H9 (cell line): ENCODE measurements around the gene IDE. TPM values are rescaled to one million over a fixed set of nuclear protein-coding genes. Genes with fewer than 3 reads are reported as not detected.

Experiments used
- DNase-seq: peaks from one replicate; pipeline ENCODE4 v3.0.0-alpha.2; 2017
- H2AFZ ChIP-seq: one replicate; pipeline ENCODE4 v1.6.1; 2013; ENCODE audit warnings: mild to moderate bottlenecking, low read length, control low read depth, moderate library complexity
- H2AK5ac ChIP-seq: 2 replicates; pipeline ENCODE4 v1.6.1; 2013; ENCODE audit warnings: low read length, control low read depth, mixed read lengths; ENCODE audit not compliant: insufficient read length
- H2BK120ac ChIP-seq: one replicate; pipeline ENCODE4 v1.6.1; 2013; ENCODE audit warnings: low read depth, mild to moderate bottlenecking, low read length, control low read depth, inconsistent platforms; ENCODE audit not compliant: poor library complexity, severe bottlenecking
- H2BK12ac ChIP-seq: 2 replicates; pipeline ENCODE4 v1.6.1; 2013; ENCODE audit warnings: low read length, control low read depth, mixed read lengths, low read depth; ENCODE audit not compliant: insufficient read length
- H2BK15ac ChIP-seq: 2 replicates; pipeline ENCODE4 v1.6.1; 2013; ENCODE audit warnings: low read depth, low read length, control low read depth
- H2BK20ac ChIP-seq: one replicate; pipeline ENCODE4 v1.6.1; 2013; ENCODE audit warnings: low read depth, mild to moderate bottlenecking, low read length, control low read depth, inconsistent platforms; ENCODE audit not compliant: poor library complexity, severe bottlenecking
- H2BK5ac ChIP-seq: 2 replicates; pipeline ENCODE4 v1.6.1; 2013; ENCODE audit warnings: low read length, control low read depth, mixed read lengths; ENCODE audit not compliant: insufficient read length
- H3K14ac ChIP-seq: 2 replicates; pipeline ENCODE4 v1.6.1; 2013; ENCODE audit warnings: low read length, control low read depth; ENCODE audit not compliant: insufficient read depth
- H3K18ac ChIP-seq: 2 replicates; pipeline ENCODE4 v1.6.1; 2013; ENCODE audit warnings: low read depth, mild to moderate bottlenecking, mixed read lengths, low read length, control low read depth; ENCODE audit not compliant: insufficient read length
- H3K23ac ChIP-seq: 2 replicates; pipeline ENCODE4 v1.6.1; 2013; ENCODE audit warnings: low read length, control low read depth, mixed read lengths, low read depth; ENCODE audit not compliant: insufficient read length
- H3K23me2 ChIP-seq: 2 replicates; pipeline ENCODE4 v1.6.1; 2013; ENCODE audit warnings: low read depth, mild to moderate bottlenecking, mixed read lengths, low read length, control low read depth; ENCODE audit not compliant: insufficient read length, poor library complexity, severe bottlenecking
- H3K27ac ChIP-seq: 2 replicates; pipeline ENCODE4 v1.5.1; 2013; ENCODE audit warnings: low read length, control low read depth, mixed read lengths, low read depth; ENCODE audit not compliant: insufficient read length
- H3K27me3 ChIP-seq: 2 replicates; pipeline ENCODE4 v1.6.1; 2013; ENCODE audit warnings: low read length, control low read depth, inconsistent platforms; ENCODE audit not compliant: insufficient read depth
- H3K4ac ChIP-seq: 2 replicates; pipeline ENCODE4 v1.6.1; 2013; ENCODE audit warnings: low read depth, mild to moderate bottlenecking, control low read depth, inconsistent platforms, low read length, moderate library complexity
- H3K4me1 ChIP-seq: 2 replicates; pipeline ENCODE4 v1.6.1; 2013; ENCODE audit warnings: low read length, control low read depth, inconsistent platforms; ENCODE audit not compliant: insufficient read depth
- H3K4me2 ChIP-seq: 2 replicates; pipeline ENCODE4 v1.6.1; 2013; ENCODE audit warnings: low read length, control low read depth, mixed read lengths; ENCODE audit not compliant: insufficient read length, insufficient read depth
- H3K56ac ChIP-seq: 2 replicates; pipeline ENCODE4 v1.6.1; 2013; ENCODE audit warnings: low read depth, mild to moderate bottlenecking, mixed read lengths, low read length, control low read depth; ENCODE audit not compliant: insufficient read length
- H3K79me1 ChIP-seq: 2 replicates; pipeline ENCODE4 v1.6.1; 2013; ENCODE audit warnings: low read depth, mild to moderate bottlenecking, moderate library complexity, low read length, control low read depth, inconsistent platforms; ENCODE audit not compliant: insufficient read depth, poor library complexity, severe bottlenecking
- H3K79me2 ChIP-seq: 2 replicates; pipeline ENCODE4 v1.6.1; 2013; ENCODE audit warnings: low read length, control low read depth, inconsistent platforms; ENCODE audit not compliant: insufficient read depth
- H3K9ac ChIP-seq: 2 replicates; pipeline ENCODE4 v1.6.1; 2013; ENCODE audit warnings: low read length, control low read depth, mixed read lengths; ENCODE audit not compliant: insufficient read length; ENCODE audit errors: extremely low read depth
- H3K9me3 ChIP-seq: one replicate; pipeline ENCODE4 v1.6.1; 2013; ENCODE audit warnings: low read depth, low read length, inconsistent platforms; ENCODE audit not compliant: control insufficient read depth
- H3T11ph ChIP-seq: one replicate; pipeline ENCODE4 v1.6.1; 2013; ENCODE audit warnings: mild to moderate bottlenecking, low read length, control low read depth, inconsistent platforms
- H4K20me1 ChIP-seq: one replicate; pipeline ENCODE4 v1.6.1; 2013; ENCODE audit not compliant: control insufficient read depth, insufficient read length, insufficient read depth
- H4K5ac ChIP-seq: 2 replicates; pipeline ENCODE4 v1.6.1; 2013; ENCODE audit warnings: low read depth, mild to moderate bottlenecking, mixed read lengths, low read length, control low read depth; ENCODE audit not compliant: insufficient read length
- H4K8ac ChIP-seq: replicated peaks from 2 replicates; pipeline ENCODE4 v1.6.1; 2013; ENCODE audit warnings: low read length, control low read depth, mixed read lengths, low read depth; ENCODE audit not compliant: insufficient read length
- H4K91ac ChIP-seq: 2 replicates; pipeline ENCODE4 v1.6.1; 2013; ENCODE audit warnings: low read depth, mild to moderate bottlenecking, moderate library complexity, mixed read lengths, low read length, control low read depth; ENCODE audit not compliant: insufficient read length
- H3K27ac Mint-ChIP-seq, 3 experiments: 2 replicates in 2 of 3; 3 replicates in 1 of 3; pipeline ENCODE4 v1.8.0; 2020 to 2021; ENCODE audit warnings: mixed read lengths in 3 of 3, mild to moderate bottlenecking in 1 of 3, moderate library complexity in 1 of 3
- H3K27me3 Mint-ChIP-seq: 2 replicates; pipeline ENCODE4 v1.8.0; 2021; ENCODE audit warnings: low read depth, mild to moderate bottlenecking, moderate library complexity, mixed read lengths
- H3K36me3 Mint-ChIP-seq, 3 experiments: 2 replicates in 2 of 3; 3 replicates in 1 of 3; pipeline ENCODE4 v1.8.0; 2020 to 2021; ENCODE audit warnings: low read depth in 3 of 3, mixed read lengths in 3 of 3; ENCODE audit not compliant: insufficient read depth in 1 of 3
- H3K4me1 Mint-ChIP-seq, 2 experiments: 2 replicates each; pipeline ENCODE4 v1.8.0; 2020; ENCODE audit warnings: mixed read lengths in 2 of 2
- H3K4me3 Mint-ChIP-seq, 2 experiments: 2 replicates in 1 of 2; 3 replicates in 1 of 2; pipeline ENCODE4 v1.8.0; 2020 to 2021; ENCODE audit warnings: mild to moderate bottlenecking in 2 of 2, mixed read lengths in 2 of 2, moderate library complexity in 1 of 2
- H3K9me3 Mint-ChIP-seq, 2 experiments: 2 replicates in 1 of 2; 3 replicates in 1 of 2; pipeline ENCODE4 v1.8.0; 2020; ENCODE audit warnings: mild to moderate bottlenecking in 2 of 2, mixed read lengths in 2 of 2, moderate library complexity in 1 of 2
- WGBS: extraction: QIAGEN DNeasy Blood & Tissue Kit; methylation state at CpG from one replicate; pipeline ENCODE4 v1.1.7; 2013; ENCODE audit warnings: missing lambda C conversion rate, low lambda C conversion rate, mixed read lengths; ENCODE audit not compliant: insufficient read length; ENCODE audit errors: extremely low coverage; 5-methylcytosine and 5-hydroxymethylcytosine counted together
- total RNA-seq: library from RNA; stranded (reverse); gene quantifications from 2 replicates; pipeline ENCODE4 v1.2.1, GENCODE V29; 2021
- TF ChIP-seq, protein P1 (sequence below): fragments of 200-600 bp; sonication (generic); conservative IDR thresholded peaks from 3 replicates; pipeline ENCODE4 v1.8.0; 2021; ENCODE audit warnings: antibody characterized with exemption, mild to moderate bottlenecking

IDE gene
- total RNA-seq, 1 experiment from 2014 or later = 48.9 TPM

DNA sequence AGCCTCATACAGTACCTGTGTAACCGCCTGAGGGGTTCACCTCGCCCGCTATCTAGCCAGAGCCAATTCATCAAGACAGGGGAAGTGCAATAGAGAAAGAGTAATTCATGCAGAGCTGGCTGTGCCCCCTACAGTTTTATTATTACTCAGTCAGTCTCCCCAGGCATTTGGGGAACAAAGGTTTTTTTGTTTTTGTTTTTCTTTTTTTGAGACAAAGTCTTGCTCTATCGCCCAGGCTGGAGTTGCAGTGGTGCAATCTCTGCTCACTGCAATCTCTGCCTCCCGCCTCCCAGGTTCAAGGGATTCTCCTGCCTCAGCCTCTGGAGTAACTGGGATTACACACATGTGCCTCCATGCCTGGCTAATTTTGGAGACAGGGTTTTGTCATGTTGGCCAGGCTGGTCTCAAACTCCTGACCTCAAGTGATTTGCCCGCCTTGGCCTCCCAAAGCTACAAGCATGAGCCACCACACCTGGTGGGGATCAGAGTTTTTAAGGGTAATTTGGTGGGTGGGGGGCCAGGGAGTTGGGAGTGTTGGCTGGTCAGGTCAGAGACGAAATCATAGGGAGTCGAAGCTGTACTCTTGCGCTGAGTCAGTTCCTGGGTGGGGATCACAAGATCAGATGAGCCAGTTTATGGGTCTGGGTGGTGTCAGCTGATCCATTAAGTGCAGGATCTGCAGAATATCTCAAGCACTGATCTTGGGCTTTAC lies 166.4 kb downstream of the IDE start:
- no peak overlapping the region for H3K4me2 ChIP-seq
- no peaks in the 10 kb centered on the region for H3K9me3 ChIP-seq
- DNase-seq = no peak
- peak overlapping the region; percentile 61 for H2BK20ac ChIP-seq
- no peaks in the 10 kb centered on the region for H4K20me1 ChIP-seq
- no peak overlapping the region for H2BK12ac ChIP-seq
- no peaks in the 10 kb centered on the region for H3K27me3 ChIP-seq
- no peak overlapping the region for H4K91ac ChIP-seq
- H2AK5ac ChIP-seq = no peak overlapping the region
- no peak overlapping the region for H2BK5ac ChIP-seq
- peak overlapping the region; percentile 95 for H4K8ac ChIP-seq
- no peaks in the 10 kb centered on the region for H3K23me2 ChIP-seq
- Mint-ChIP-seq H3K27me3 (peaks cover 7% of the 10 kb centered on the region), H3K27ac (peak overlapping the region in 1 of 3 experiments; percentile 65; a peak in 2 of 7 replicates), H3K4me3 (no peak overlapping the region; a peak in 1 of 5 replicates), H3K4me1 (peaks cover 11 to 13% of the 10 kb centered on the region in 2 experiments), H3K36me3 (no peaks in the 10 kb centered on the region), H3K9me3 (no peaks in the 10 kb centered on the region)
- no peak overlapping the region for H4K5ac ChIP-seq
- no peak overlapping the region for H2AFZ ChIP-seq
- H3K27ac ChIP-seq = no peak overlapping the region
- H2BK15ac ChIP-seq = no peak overlapping the region
- H3K23ac ChIP-seq = no peak overlapping the region
- peaks cover 3% of the 10 kb centered on the region; the same call in 1 of the 2 replicates for H3K4me1 ChIP-seq
- H3K4ac ChIP-seq = no peak overlapping the region
- H3K56ac ChIP-seq = no peak overlapping the region
- TF ChIP-seq, protein P1, sequence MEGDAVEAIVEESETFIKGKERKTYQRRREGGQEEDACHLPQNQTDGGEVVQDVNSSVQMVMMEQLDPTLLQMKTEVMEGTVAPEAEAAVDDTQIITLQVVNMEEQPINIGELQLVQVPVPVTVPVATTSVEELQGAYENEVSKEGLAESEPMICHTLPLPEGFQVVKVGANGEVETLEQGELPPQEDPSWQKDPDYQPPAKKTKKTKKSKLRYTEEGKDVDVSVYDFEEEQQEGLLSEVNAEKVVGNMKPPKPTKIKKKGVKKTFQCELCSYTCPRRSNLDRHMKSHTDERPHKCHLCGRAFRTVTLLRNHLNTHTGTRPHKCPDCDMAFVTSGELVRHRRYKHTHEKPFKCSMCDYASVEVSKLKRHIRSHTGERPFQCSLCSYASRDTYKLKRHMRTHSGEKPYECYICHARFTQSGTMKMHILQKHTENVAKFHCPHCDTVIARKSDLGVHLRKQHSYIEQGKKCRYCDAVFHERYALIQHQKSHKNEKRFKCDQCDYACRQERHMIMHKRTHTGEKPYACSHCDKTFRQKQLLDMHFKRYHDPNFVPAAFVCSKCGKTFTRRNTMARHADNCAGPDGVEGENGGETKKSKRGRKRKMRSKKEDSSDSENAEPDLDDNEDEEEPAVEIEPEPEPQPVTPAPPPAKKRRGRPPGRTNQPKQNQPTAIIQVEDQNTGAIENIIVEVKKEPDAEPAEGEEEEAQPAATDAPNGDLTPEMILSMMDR = no peak
- no peak overlapping the region for H3K14ac ChIP-seq
- H2BK120ac ChIP-seq = no peak overlapping the region
- no peaks in the 10 kb centered on the region for H3K79me2 ChIP-seq
- H3T11ph ChIP-seq = no peak overlapping the region
- H3K18ac ChIP-seq = no peak overlapping the region
- H3K9ac ChIP-seq = no peak overlapping the region
- no CpG with 5 or more reads among the region's 9 CpGs for WGBS
- H3K79me1 ChIP-seq = no peaks in the 10 kb centered on the region
